Endothelial cell of umbilical vein (primary cell): ENCODE results near the gene DOCK1. TPM values are rescaled to one million over a fixed set of nuclear protein-coding genes. Genes with fewer than 3 reads are reported as not detected.

Experiments used
- BruUV-seq: library from RNA; stranded (reverse); fragments of 400-500 nt; replicated peaks from 2 replicates; lab custom pipeline; 2021; lab: Mats Ljungman, UMichigan
- CTCF ChIA-PET: fragments of 300-600, 350-600 bp; sonication (Branson Sonifier 250); formaldehyde crosslinking; loops from one replicate; lab custom pipeline; 2021; ENCODE audit warnings: antibody characterized with exemption, inconsistent platforms; lab: Charles Lee
- POLR2A ChIA-PET: fragments of 300-600, 350-600 bp; sonication (Branson Sonifier 250); formaldehyde crosslinking; loops from one replicate; lab custom pipeline; 2021; ENCODE audit warnings: antibody characterized with exemption, inconsistent platforms; lab: Charles Lee
- DNase-seq: peaks from one replicate; pipeline ENCODE4 v3.0.0-alpha.2; 2011; ENCODE audit warnings: low read depth, low spot score
- FAIRE-seq: peaks from 2 replicates; lab custom pipeline; 2011; peaks lifted over from hg19 to GRCh38; lab: Jason Lieb, UNC
- H2AFZ ChIP-seq: 2 replicates; pipeline ENCODE4 v1.6.0; 2012; ENCODE audit warnings: low read depth, low read length, control low read depth, inconsistent platforms
- H3K27ac ChIP-seq: 2 replicates; pipeline ENCODE4 v1.5.1; 2011; ENCODE audit warnings: low read depth, mild to moderate bottlenecking, control low read depth, low read length, moderate library complexity; ENCODE audit not compliant: insufficient read depth
- H3K27me3 ChIP-seq, 2 experiments: 2 replicates each; pipeline versions ENCODE4 v1.6.0 to v1.6.1; 2011; ENCODE audit warnings: low read length in 2 of 2, mixed read lengths in 1 of 2; ENCODE audit not compliant: control insufficient read depth in 2 of 2, insufficient read depth in 2 of 2
- H3K36me3 ChIP-seq, 2 experiments: 2 replicates in 1 of 2; 3 replicates in 1 of 2; pipeline ENCODE4 v1.5.1; 2011; ENCODE audit warnings: low read length in 2 of 2, mild to moderate bottlenecking in 1 of 2, moderate library complexity in 1 of 2; ENCODE audit not compliant: control insufficient read depth in 2 of 2, insufficient read depth in 2 of 2; ENCODE audit errors: extremely low read depth in 1 of 2
- H3K4me1 ChIP-seq: 3 replicates; pipeline ENCODE4 v1.5.1; 2011; ENCODE audit warnings: mild to moderate bottlenecking, low read length; ENCODE audit not compliant: control insufficient read depth, insufficient read depth; ENCODE audit errors: extremely low read depth
- H3K4me2 ChIP-seq: 2 replicates; pipeline ENCODE4 v1.6.1; 2011; ENCODE audit warnings: low read length, control low read depth, mixed read lengths; ENCODE audit not compliant: insufficient read depth
- H3K4me3 ChIP-seq, 3 experiments: fragments of 200-600 bp in 1 of 3; sonication (generic), shearing (Covaris generic) in 1 of 3; replicated peaks in 1 of 3; 2 replicates each; pipeline ENCODE4 v1.5.1; 2011 to 2016; ENCODE audit warnings: control low read depth in 3 of 3, low read length in 3 of 3, mild to moderate bottlenecking in 2 of 3, inconsistent platforms in 1 of 3, low read depth in 1 of 3, moderate library complexity in 1 of 3; ENCODE audit not compliant: insufficient read depth in 1 of 3
- H3K79me2 ChIP-seq: 2 replicates; pipeline ENCODE4 v1.6.0; 2012; ENCODE audit warnings: low read length, inconsistent platforms; ENCODE audit not compliant: control insufficient read depth, insufficient read depth
- H3K9ac ChIP-seq: replicated peaks from 2 replicates; pipeline ENCODE3; 2011; ENCODE audit warnings: low read length, control low read depth; ENCODE audit not compliant: insufficient read depth; ENCODE audit errors: extremely low read depth
- H3K9me1 ChIP-seq: replicated peaks from 3 replicates; pipeline ENCODE4 v1.6.0; 2011; ENCODE audit warnings: mild to moderate bottlenecking, low read length; ENCODE audit not compliant: control insufficient read depth, insufficient read depth; ENCODE audit errors: extremely low read depth
- H3K9me3 ChIP-seq: replicated peaks from 2 replicates; pipeline ENCODE4 v1.5.1; 2012; ENCODE audit warnings: low read length, inconsistent platforms; ENCODE audit not compliant: control insufficient read depth, insufficient read depth
- H4K20me1 ChIP-seq: replicated peaks from 2 replicates; pipeline ENCODE3; 2011; ENCODE audit warnings: mild to moderate bottlenecking, low read length; ENCODE audit not compliant: control insufficient read depth, insufficient read depth; ENCODE audit errors: extremely low read depth
- CTCF ChIP-seq, 2 donors: IDR thresholded peaks; 1 replicate in 1 of 2; 2 replicates in 1 of 2; pipeline ENCODE4 v1.5.1; 2011; ENCODE audit warnings: low read length in 2 of 2, mild to moderate bottlenecking in 2 of 2, moderate library complexity in 2 of 2, control low read depth in 1 of 2, inconsistent platforms in 1 of 2, low read depth in 1 of 2; ENCODE audit not compliant: insufficient read depth in 1 of 2; ENCODE audit errors: extremely low read depth in 1 of 2
- EZH2 ChIP-seq: IDR thresholded peaks from 2 replicates; pipeline ENCODE4 v1.6.1; 2012; ENCODE audit warnings: borderline replicate concordance, low read depth, mild to moderate bottlenecking, moderate library complexity, low read length, inconsistent platforms; ENCODE audit not compliant: severe bottlenecking
- FOS ChIP-seq: IDR thresholded peaks from 2 replicates; pipeline ENCODE4 v1.6.1; 2011; ENCODE audit warnings: mild to moderate bottlenecking, low read length, moderate library complexity, borderline replicate concordance; ENCODE audit not compliant: insufficient read depth
- GATA2 ChIP-seq: IDR thresholded peaks from 2 replicates; pipeline ENCODE4 v1.7.0; 2011; ENCODE audit warnings: low read depth, mild to moderate bottlenecking, moderate library complexity, mixed read lengths, low read length; ENCODE audit not compliant: insufficient read length, insufficient read depth
- JUN ChIP-seq: IDR thresholded peaks from 2 replicates; pipeline ENCODE4 v1.6.1; 2011; ENCODE audit warnings: borderline replicate concordance, low read depth; ENCODE audit not compliant: insufficient read length, insufficient read depth
- MYC ChIP-seq: IDR thresholded peaks from one replicate; pipeline ENCODE4 v1.6.1; 2011; ENCODE audit warnings: mild to moderate bottlenecking, low read depth, low read length
- POLR2A ChIP-seq: IDR thresholded peaks from 2 replicates; pipeline ENCODE4 v1.6.1; 2012; ENCODE audit warnings: low read depth, mild to moderate bottlenecking, control low read depth, low read length
- POLR2AphosphoS5 ChIP-seq: IDR thresholded peaks from 2 replicates; pipeline ENCODE4 v1.6.1; 2012; ENCODE audit warnings: low read depth, mild to moderate bottlenecking, control low read depth, low read length, moderate library complexity; ENCODE audit not compliant: insufficient read depth
- dilution Hi-C: fragments of 300-500 bp; cut with MboI; formaldehyde crosslinking; loops from one replicate; pipeline ENCODE4 v1.15.0; 2019; ENCODE audit warnings: low sequenced_read_pairs; ENCODE audit not compliant: extremely low pct_ligation_motif_present
- intact Hi-C: fragments of 100-400 bp; cut with micrococcal nuclease; formaldehyde crosslinking; loops from one replicate; pipeline ENCODE4 v1.10.0; 2022
- polyA plus RNA-seq, 4 experiments: library from polyadenylated mRNA; depleted of rRNA in 3 of 4; stranded (reverse) in 3 of 4; unstranded in 1 of 4; fragments of >200 nt; gene quantifications; 2 replicates each; pipeline versions ENCODE4 v1.2.1 to v1.2.3, GENCODE V29; 2011 to 2012; ENCODE audit warnings: missing spikeins in 1 of 4
- total RNA-seq: library from RNA; stranded (reverse); gene quantifications from 2 replicates; pipeline ENCODE4 v1.2.3, GENCODE V29; 2021
- TF ChIP-seq, protein P1 (sequence below): IDR thresholded peaks from 2 replicates; pipeline ENCODE4 v1.6.1; 2011; ENCODE audit not compliant: insufficient read depth, insufficient read length

DOCK1 gene
- total and polyA plus RNA-seq, 2 donors (not counting 3 experiments of a cell fraction or from before 2014, with no cell fraction given) = 22.5 to 83.1 TPM

- BruUV-seq = no TSS peak
- H2AFZ ChIP-seq = no peak overlapping the region
- H3K9me3 ChIP-seq = no peaks in the 10 kb centered on the region
- no peak overlapping the region for H3K27ac ChIP-seq
- H3K27me3 ChIP-seq = no peaks in the 10 kb centered on the region
- no peak overlapping the region for H3K4me3 ChIP-seq
- TF ChIP-seq EZH2 = no peak
- no peak for TF ChIP-seq POLR2A
- no peak for TF ChIP-seq GATA2
- TF ChIP-seq, protein P1, sequence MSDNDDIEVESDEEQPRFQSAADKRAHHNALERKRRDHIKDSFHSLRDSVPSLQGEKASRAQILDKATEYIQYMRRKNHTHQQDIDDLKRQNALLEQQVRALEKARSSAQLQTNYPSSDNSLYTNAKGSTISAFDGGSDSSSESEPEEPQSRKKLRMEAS = no peak
- TF ChIP-seq MYC = no peak
- TF ChIP-seq FOS = no peak
- TF ChIP-seq CTCF (IDR thresholded peaks at IDR 0.05; ENCODE audit: extremely low read depth in 1 of 2, insufficient read depth in 1 of 2, low read depth in 1 of 2, low read length in 2 of 2) = no peak
- no peak for TF ChIP-seq POLR2AphosphoS5
- TF ChIP-seq JUN = no peak
- H3K36me3 ChIP-seq = no peaks in the 10 kb centered on the region
- ChIA-PET CTCF (no interaction called here), POLR2A (no interaction called here)
- FAIRE-seq = no peak
- dilution Hi-C loops (no loop called here), intact Hi-C loops (no loop called here)
- H4K20me1 ChIP-seq = no peaks in the 10 kb centered on the region
- H3K4me2 ChIP-seq = no peak overlapping the region
- no peak for DNase-seq
- no peak overlapping the region for H3K9ac ChIP-seq
- no peaks in the 10 kb centered on the region for H3K79me2 ChIP-seq
- H3K9me1 ChIP-seq = no peaks in the 10 kb centered on the region
- no peaks in the 10 kb centered on the region for H3K4me1 ChIP-seq
Measured at GRCh38 chr10:127306479-127306878, 401.3 kb downstream of the DOCK1 start.
